Measurements from ENCODE around the gene ZNF605.
"Not testable (repeated sequence)": the region's sequence is repeated elsewhere in the genome, so short reads cannot be mapped to it uniquely, and the experiment has no call there.

ZNF605 gene

GRCh38 chr12:132936921-132937320, 19.2 kb downstream of the ZNF605 start:
- 93 to 95% methylated on average over 7 to 8 of the region's 8 CpGs for WGBS, 2 experiments
- H3K27me3 ChIP-seq (ENCODE audit: control insufficient read depth, insufficient read depth, low read length, poor library complexity, severe bottlenecking); H3K9me3 ChIP-seq (ENCODE audit: control insufficient read depth, low read length); H3K4me1 ChIP-seq (ENCODE audit: control insufficient read depth, insufficient read depth, low read length); H3K4me3 ChIP-seq (ENCODE audit: insufficient read depth, low read depth, low read length); H3K27ac ChIP-seq (ENCODE audit: insufficient read depth, low read depth, low read length, poor library complexity, severe bottlenecking): not testable (repeated sequence)
- peaks cover 17% of the 10 kb centered on the region for H3K36me3 ChIP-seq (ENCODE audit: control insufficient read depth, insufficient read depth, low read length)

- H3K27me3 ChIP-seq (ENCODE audit: control insufficient read depth, insufficient read depth, low read length, poor library complexity, severe bottlenecking), result no peaks in the 10 kb centered on the region
- no peak overlapping the region for H3K4me3 ChIP-seq (ENCODE audit: insufficient read depth, low read depth, low read length)
- H3K36me3 ChIP-seq (ENCODE audit: control insufficient read depth, insufficient read depth, low read length), result peaks cover 10% of the 10 kb centered on the region
- no peak overlapping the region for H3K27ac ChIP-seq (ENCODE audit: insufficient read depth, low read depth, low read length, poor library complexity, severe bottlenecking)
- WGBS, 2 experiments, result 90 to 100% methylated on average over 1 to 2 of the region's 2 CpGs
- H3K4me1 ChIP-seq (ENCODE audit: control insufficient read depth, insufficient read depth, low read length), result no peaks in the 10 kb centered on the region
- H3K9me3 ChIP-seq (ENCODE audit: control insufficient read depth, low read length), result peaks cover 10% of the 10 kb centered on the region
These were observed 19.9 kb downstream of the ZNF605 start for GRCh38 chr12:132936163-132936562.

GRCh38 chr12:132926415-132926833, 29.7 kb downstream of the ZNF605 start:
- Histone ChIP-seq H3K27ac (ENCODE audit: insufficient read depth, low read depth, low read length, poor library complexity, severe bottlenecking) (no peak overlapping the region), H3K36me3 (ENCODE audit: control insufficient read depth, insufficient read depth, low read length) (peaks cover 8% of the 10 kb centered on the region), H3K4me1 (ENCODE audit: control insufficient read depth, insufficient read depth, low read length) (no peaks in the 10 kb centered on the region), H3K27me3 (ENCODE audit: control insufficient read depth, insufficient read depth, low read length, poor library complexity, severe bottlenecking) (no peaks in the 10 kb centered on the region), H3K9me3 (ENCODE audit: control insufficient read depth, low read length) (peaks cover 29% of the 10 kb centered on the region), H3K4me3 (ENCODE audit: insufficient read depth, low read depth, low read length) (no peak overlapping the region)
- 94 to 98% methylated on average over 6 of the region's 6 CpGs for WGBS, 2 experiments

GRCh38 chr12:132925597-132926414, 30.3 kb downstream of the ZNF605 start:
- Histone ChIP-seq H3K4me3 (ENCODE audit: insufficient read depth, low read depth, low read length) (no peak overlapping the region), H3K27me3 (ENCODE audit: control insufficient read depth, insufficient read depth, low read length, poor library complexity, severe bottlenecking) (no peaks in the 10 kb centered on the region), H3K9me3 (ENCODE audit: control insufficient read depth, low read length) (peaks cover 26% of the 10 kb centered on the region), H3K36me3 (ENCODE audit: control insufficient read depth, insufficient read depth, low read length) (peaks cover 8% of the 10 kb centered on the region), H3K4me1 (ENCODE audit: control insufficient read depth, insufficient read depth, low read length) (no peaks in the 10 kb centered on the region), H3K27ac (ENCODE audit: insufficient read depth, low read depth, low read length, poor library complexity, severe bottlenecking) (no peak overlapping the region)
- 90 to 91% methylated on average over 7 to 8 of the region's 8 CpGs for WGBS, 2 experiments

GRCh38 chr12:132924356-132924755, 31.8 kb downstream of the ZNF605 start:
- 95 to 97% methylated on average over 3 of the region's 3 CpGs for WGBS, 2 experiments
- H3K4me1 ChIP-seq (ENCODE audit: control insufficient read depth, insufficient read depth, low read length), result no peaks in the 10 kb centered on the region
- peaks cover 26% of the 10 kb centered on the region for H3K9me3 ChIP-seq (ENCODE audit: control insufficient read depth, low read length)
- H3K27ac ChIP-seq (ENCODE audit: insufficient read depth, low read depth, low read length, poor library complexity, severe bottlenecking), result no peak overlapping the region
- no peak overlapping the region for H3K4me3 ChIP-seq (ENCODE audit: insufficient read depth, low read depth, low read length)
- H3K27me3 ChIP-seq (ENCODE audit: control insufficient read depth, insufficient read depth, low read length, poor library complexity, severe bottlenecking), result no peaks in the 10 kb centered on the region
- peaks cover 8% of the 10 kb centered on the region for H3K36me3 ChIP-seq (ENCODE audit: control insufficient read depth, insufficient read depth, low read length)

GRCh38 chr12:132923356-132923909, 32.7 kb downstream of the ZNF605 start:
- Histone ChIP-seq H3K27ac (ENCODE audit: insufficient read depth, low read depth, low read length, poor library complexity, severe bottlenecking) (no peak overlapping the region), H3K9me3 (ENCODE audit: control insufficient read depth, low read length) (peaks cover 26% of the 10 kb centered on the region), H3K36me3 (ENCODE audit: control insufficient read depth, insufficient read depth, low read length) (peaks cover 8% of the 10 kb centered on the region), H3K27me3 (ENCODE audit: control insufficient read depth, insufficient read depth, low read length, poor library complexity, severe bottlenecking) (no peaks in the 10 kb centered on the region), H3K4me1 (ENCODE audit: control insufficient read depth, insufficient read depth, low read length) (no peaks in the 10 kb centered on the region), H3K4me3 (ENCODE audit: insufficient read depth, low read depth, low read length) (no peak overlapping the region)
- WGBS, 2 experiments, result no CpG with 5 or more reads among the region's 1 CpG

GRCh38 chr12:132922676-132923075, 33.4 kb downstream of the ZNF605 start:
- no peak overlapping the region for H3K4me3 ChIP-seq (ENCODE audit: insufficient read depth, low read depth, low read length)
- WGBS, 2 experiments, result 91 to 98% methylated on average over 4 of the region's 4 CpGs
- peaks cover 30% of the 10 kb centered on the region for H3K9me3 ChIP-seq (ENCODE audit: control insufficient read depth, low read length)
- H3K4me1 ChIP-seq (ENCODE audit: control insufficient read depth, insufficient read depth, low read length), result no peaks in the 10 kb centered on the region
- H3K27me3 ChIP-seq (ENCODE audit: control insufficient read depth, insufficient read depth, low read length, poor library complexity, severe bottlenecking), result no peaks in the 10 kb centered on the region
- H3K36me3 ChIP-seq (ENCODE audit: control insufficient read depth, insufficient read depth, low read length), result peaks cover 8% of the 10 kb centered on the region
- no peak overlapping the region for H3K27ac ChIP-seq (ENCODE audit: insufficient read depth, low read depth, low read length, poor library complexity, severe bottlenecking)

GRCh38 chr12:132921685-132922084, 34.4 kb downstream of the ZNF605 start:
- H3K27ac ChIP-seq (ENCODE audit: insufficient read depth, low read depth, low read length, poor library complexity, severe bottlenecking), result no peak overlapping the region
- no peak overlapping the region for H3K4me3 ChIP-seq (ENCODE audit: insufficient read depth, low read depth, low read length)
- H3K9me3 ChIP-seq (ENCODE audit: control insufficient read depth, low read length), result peaks cover 29% of the 10 kb centered on the region
- no peaks in the 10 kb centered on the region for H3K4me1 ChIP-seq (ENCODE audit: control insufficient read depth, insufficient read depth, low read length)
- WGBS, 2 experiments, result 92% methylated on average over 9 of the region's 9 CpGs
- peaks cover 7% of the 10 kb centered on the region for H3K36me3 ChIP-seq (ENCODE audit: control insufficient read depth, insufficient read depth, low read length)
- no peaks in the 10 kb centered on the region for H3K27me3 ChIP-seq (ENCODE audit: control insufficient read depth, insufficient read depth, low read length, poor library complexity, severe bottlenecking)

GRCh38 chr12:132918680-132919079, 37.4 kb downstream of the ZNF605 start:
- Histone ChIP-seq H3K4me1 (ENCODE audit: control insufficient read depth, insufficient read depth, low read length) (no peaks in the 10 kb centered on the region), H3K27ac (ENCODE audit: insufficient read depth, low read depth, low read length, poor library complexity, severe bottlenecking) (no peak overlapping the region), H3K36me3 (ENCODE audit: control insufficient read depth, insufficient read depth, low read length) (no peaks in the 10 kb centered on the region), H3K4me3 (ENCODE audit: insufficient read depth, low read depth, low read length) (no peak overlapping the region), H3K27me3 (ENCODE audit: control insufficient read depth, insufficient read depth, low read length, poor library complexity, severe bottlenecking) (no peaks in the 10 kb centered on the region), H3K9me3 (ENCODE audit: control insufficient read depth, low read length) (peaks cover 18% of the 10 kb centered on the region)
- 89 to 94% methylated on average over 6 of the region's 6 CpGs for WGBS, 2 experiments

- H3K4me1 ChIP-seq (ENCODE audit: control insufficient read depth, insufficient read depth, low read length), result no peaks in the 10 kb centered on the region
- peak overlapping the region; percentile 61 for H3K4me3 ChIP-seq (ENCODE audit: insufficient read depth, low read depth, low read length)
- H3K36me3 ChIP-seq (ENCODE audit: control insufficient read depth, insufficient read depth, low read length), result no peaks in the 10 kb centered on the region
- WGBS, 2 experiments, result 13 to 18% methylated on average over 22 of the region's 22 CpGs
- peaks cover 15% of the 10 kb centered on the region for H3K27me3 ChIP-seq (ENCODE audit: control insufficient read depth, insufficient read depth, low read length, poor library complexity, severe bottlenecking)
- H3K9me3 ChIP-seq (ENCODE audit: control insufficient read depth, low read length), result no peaks in the 10 kb centered on the region
- peak overlapping the region; percentile 55 for H3K27ac ChIP-seq (ENCODE audit: insufficient read depth, low read depth, low read length, poor library complexity, severe bottlenecking)
These were observed 47.1 kb downstream of the ZNF605 start for GRCh38 chr12:132909030-132909368.
